ENCODE data around the gene TPCN2. TPM values are rescaled to one million over a fixed set of nuclear protein-coding genes. Genes with fewer than 3 reads are reported as not detected.

Gene TPCN2
- total RNA-seq, 1 donor from 2014 or later = 17.1 TPM

DNA sequence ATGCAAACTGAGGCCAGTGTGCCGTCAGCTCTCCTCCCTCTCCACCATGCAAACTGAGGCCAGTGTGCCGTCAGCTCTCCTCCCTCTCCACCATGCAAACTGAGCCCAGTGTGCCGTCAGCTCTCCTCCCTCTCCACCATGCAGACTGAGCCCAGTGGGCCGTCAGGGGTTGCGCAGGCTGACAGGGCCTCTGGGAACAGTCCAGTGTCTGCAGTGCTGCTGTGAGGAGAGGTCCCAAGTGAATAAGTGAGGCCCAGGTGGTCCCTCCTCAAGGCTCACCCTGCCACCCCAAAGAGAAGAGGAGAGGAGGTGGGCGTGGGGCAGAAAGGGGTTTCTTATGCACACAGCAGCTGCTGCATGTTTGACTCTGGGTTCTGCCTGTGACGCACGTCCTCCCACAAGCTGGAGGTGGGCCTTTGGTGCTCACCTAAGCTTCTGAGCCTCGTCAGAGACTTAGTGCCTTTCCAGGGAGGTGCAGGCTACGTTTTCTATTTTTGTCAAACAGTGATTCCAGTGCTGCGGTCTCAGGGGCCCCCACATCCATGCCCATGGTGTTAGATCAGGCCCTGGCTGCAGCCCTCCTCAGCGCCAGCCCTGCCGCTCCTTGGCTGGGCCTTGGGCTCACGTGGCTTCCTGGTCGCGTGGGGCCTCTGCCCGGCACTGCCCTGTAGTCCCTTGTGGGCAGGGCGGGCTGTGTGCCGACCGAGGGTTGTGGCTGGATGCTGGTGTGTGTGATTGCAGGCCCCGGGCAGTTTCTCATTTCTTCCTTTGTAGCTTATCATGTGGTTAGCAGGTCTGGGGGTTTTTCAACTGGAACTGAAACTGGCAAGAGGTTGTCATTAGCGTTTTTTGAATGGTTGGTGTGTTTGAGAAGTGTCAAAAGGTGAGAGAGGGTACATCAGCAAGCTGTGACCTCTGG lies 7.1 kb downstream of the TPCN2 start:
- no peak for DNase-seq (ENCODE audit: low spot score)

DNA sequence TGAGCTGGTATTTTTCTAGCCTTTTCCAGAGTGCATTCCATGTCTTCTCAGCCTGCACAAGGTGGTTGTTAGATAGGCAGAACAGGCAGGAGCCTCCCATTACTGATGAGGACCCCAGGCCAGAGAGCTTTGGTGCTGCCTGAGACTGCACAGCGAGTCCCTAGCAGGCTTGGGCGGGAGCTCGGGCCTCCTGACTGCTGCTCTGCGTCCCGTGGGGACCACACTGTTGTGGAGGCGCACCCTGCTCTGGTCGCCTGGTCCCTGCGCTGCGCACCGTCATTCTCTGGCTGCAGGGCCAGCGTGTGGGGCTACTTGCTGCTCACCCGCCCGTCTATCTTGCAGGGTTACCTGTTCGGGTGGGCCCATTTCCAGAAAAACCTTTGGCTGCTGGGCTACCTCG lies 8.5 kb downstream of the TPCN2 start:
- DNase-seq (ENCODE audit: low spot score) = no peak

DNA sequence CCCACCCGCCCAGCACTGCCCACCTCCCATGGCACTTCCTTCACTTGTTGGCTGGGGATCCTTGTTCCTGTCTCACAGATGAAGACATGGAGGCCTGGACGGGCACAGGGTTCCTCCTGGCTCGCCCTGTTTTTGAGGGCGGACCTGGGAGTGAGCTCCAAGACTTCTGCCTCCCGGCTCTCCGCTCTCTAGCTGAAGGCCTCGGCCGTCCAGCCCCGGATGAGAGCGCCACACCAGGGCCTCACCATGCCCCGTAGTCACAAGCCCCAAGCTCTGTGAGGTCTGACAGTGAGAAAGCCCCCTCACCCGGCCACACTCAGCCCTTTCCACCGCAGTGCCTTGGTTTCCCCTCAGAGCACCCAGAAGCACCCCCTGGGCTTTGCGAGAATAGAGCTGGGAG lies 9.1 kb downstream of the TPCN2 start:
- no peak for DNase-seq (ENCODE audit: low spot score)

DNA sequence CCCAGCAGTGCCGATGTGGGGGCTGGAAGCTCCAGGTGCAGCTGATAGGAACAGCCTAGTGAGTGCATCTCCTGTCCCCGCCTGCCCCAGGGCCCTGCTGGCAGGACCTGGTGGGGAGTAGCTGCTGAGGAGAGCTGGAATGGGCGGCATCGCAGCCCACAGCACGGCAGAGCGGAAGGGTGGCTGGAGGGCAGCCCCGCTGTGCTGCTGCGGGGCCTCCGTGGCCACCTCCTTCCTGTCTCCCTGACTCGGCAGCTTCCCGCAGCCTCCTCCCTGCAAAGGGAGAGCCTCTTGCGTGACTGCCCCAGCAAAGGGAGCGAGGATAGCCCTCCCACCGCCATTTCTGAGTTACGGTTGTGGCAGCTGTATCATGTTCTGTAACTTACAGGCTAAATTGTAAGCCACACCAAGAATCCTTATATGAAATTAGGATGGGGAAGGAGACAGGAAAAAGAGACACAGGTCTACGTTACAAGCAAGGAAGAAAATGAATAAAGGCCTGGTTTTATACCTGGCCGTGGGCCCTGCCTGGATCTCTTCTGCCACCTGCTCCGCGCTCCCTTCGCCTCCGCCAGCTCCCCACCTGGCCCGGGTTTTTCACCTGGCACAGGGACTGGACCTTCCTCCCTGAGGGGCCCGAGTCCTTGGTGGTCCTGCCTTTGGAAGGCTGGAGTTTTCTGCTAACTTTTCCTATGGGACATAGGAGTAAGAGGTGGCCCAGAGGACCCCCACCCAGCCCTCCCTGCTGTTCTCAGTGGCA lies 10.0 kb downstream of the TPCN2 start:
- no peak for DNase-seq (ENCODE audit: low spot score)

DNA sequence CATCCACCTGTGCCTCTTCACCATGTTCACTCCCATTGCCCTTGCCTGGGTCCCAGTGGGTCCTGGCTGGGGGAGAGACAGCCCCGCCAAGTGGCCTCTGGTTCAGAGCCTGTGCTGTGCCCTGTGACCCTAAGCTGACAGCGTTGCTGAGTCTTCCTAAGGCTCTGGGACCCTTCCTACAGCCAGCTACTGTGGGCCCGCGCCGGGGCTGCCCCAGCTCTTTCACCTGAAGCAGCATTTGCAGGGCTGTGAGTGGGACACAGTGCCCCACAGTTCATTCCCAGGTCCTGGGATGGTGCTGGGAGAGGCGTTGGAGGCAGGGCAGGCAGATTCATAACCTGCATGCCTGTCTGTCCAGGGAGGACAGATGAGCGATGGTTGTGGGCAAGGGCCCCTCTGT lies 10.7 kb downstream of the TPCN2 start:
- DNase-seq (ENCODE audit: low spot score) = no peak

DNA sequence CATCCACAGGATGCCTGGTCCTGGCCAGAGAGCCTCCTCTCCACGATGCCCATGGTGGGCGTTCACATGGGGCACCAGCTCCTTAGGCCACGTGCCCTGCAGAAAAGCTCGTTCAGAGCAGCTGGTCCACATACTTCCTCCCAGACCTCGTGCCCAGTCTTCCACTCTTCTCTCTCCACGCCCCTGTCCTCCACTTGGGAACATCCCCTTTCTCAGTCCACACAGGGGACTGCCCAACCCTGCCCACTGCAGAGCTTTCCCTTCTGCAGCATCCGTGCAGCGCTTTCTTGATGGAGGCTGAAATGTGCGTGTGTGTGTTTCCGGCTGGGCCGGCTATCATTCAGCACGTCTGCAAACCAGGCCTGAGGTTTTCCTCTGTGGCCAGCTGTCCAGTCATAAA lies 11.3 kb downstream of the TPCN2 start:
- DNase-seq (ENCODE audit: low spot score) = no peak

DNA sequence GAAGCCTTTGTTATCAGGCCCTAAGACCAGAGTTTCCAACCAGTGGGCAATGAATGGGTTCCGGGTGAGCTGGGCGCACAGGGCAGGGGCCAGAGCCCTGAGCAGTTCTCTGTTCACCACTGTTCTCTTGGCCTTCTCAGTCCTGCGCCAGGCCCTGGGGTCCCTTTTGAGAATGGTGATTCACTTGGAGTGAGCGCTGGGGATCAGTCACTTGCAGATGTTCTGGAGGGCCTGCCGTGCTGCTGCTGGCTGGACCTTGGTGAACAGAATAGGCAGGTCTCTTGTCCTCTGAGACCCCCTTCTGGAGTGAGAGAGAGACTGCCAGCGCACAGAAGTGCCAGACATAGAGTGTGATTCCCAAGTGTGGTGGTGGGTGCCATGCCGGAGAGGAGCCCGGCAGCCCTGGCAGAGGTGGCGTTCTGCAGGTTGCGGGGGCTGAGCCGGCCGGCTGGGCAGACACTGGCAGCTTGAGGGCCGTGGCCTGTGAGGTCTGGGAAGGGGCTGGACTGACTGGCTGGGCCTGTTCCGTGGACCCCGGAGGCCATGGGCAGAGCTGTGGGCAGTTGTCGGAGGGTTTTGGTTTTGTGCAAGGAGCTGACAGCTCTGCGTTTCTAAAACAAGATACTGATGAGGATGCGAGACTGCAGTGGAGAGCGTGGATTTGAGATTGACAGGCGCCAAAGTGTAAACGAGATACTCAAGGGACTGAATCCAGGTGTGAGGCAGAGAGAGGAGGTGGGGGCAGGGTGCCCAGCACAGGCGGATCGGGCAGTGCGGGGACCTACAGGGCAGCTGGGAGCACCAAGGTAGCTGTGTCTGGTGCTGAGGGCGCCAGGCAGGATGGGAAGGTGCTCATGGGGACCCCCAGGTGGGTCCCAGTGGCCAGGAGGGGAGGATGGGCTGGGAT lies 12.3 kb downstream of the TPCN2 start:
- no peak for DNase-seq (ENCODE audit: low spot score)

DNA sequence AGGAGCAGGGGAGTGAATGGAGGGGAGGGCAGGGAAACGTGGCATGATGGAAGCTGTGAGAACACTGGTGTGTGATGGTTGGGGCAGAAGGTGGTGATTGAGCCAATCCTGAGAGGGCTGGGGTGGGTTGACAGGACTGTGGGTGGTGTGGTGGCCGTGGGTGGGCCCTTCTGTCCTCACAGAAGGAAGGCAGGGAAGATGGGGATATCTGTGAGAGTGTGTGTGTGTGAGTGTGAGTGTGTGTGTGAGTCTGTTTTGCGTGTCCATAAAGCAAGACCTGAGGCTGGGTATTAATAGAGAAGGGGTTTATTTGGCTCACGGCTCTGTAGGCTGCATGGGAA lies 13.0 kb downstream of the TPCN2 start:
- DNase-seq (ENCODE audit: low spot score) = no peak

DNA sequence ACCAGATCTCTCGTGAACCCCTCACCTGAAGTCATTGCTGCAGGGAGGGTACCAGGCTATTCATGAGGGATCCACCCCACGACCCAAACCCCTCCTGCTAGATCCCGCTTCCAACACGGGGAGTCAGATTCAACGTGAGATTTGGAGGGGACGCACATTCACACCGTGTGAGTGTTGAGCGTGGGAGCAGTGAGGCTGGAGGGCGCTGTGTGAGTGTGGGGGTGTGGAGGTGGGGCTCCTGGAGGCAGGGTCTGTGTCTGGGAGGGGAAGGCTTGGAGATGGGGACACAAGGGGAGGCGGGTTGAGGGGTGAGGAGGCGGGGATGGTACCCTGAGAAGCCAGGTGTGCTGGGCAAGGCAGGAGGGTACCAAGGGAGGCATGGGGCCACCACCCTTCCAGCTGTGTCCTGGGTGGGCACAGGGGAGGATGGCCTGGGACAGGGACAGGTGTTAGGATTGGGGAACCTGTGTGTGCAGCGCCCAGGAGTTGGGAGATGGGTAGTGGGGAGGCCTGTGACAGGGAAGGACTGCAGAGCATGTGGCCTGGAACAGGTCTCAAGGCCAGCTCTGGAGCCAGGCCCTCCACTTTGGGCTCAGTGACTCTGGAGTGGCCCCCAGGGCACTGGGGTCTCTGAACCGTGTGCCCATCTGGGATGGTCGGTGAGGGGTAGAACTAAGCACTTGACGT lies 13.6 kb downstream of the TPCN2 start:
- no peak for DNase-seq (ENCODE audit: low spot score)

DNA sequence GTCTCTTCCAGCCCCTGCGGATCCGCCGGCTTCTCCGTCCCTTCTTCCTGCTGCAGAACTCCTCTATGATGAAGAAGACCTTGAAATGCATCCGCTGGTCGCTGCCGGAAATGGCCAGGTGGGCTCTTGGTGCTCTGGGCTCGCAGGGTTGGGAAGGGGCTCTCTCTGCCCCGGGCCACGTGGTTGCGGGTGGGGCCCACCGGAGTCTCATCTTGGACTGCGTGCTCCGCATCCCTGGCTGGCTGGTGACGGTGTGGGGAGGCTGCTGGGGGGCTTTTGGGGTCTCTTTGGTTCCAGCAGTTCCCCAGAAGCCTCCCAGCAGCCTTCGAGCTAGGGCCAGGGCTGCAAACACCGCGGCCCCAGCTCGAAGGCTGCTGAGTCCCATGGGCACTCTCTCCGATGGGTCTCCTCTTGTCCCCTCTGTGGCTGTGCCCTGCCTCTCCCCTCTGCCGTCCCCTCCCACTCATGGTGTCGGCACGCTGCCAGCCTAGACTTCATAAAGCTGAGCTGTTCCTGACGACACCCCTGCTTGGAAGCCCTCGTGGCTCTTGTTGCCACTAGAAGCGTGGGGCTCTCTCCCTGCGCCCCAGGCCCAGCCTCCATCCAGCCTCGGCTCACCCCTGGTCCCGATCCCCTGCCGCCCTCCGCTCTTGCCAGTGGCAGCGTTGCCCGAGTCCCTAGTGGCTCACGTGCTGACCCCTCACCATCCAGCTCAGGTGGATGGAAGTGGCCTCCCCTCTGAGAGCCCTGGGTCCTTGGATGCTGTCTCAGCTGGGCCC lies 14.3 kb downstream of the TPCN2 start:
- DNase-seq (ENCODE audit: low spot score) = no peak

DNA sequence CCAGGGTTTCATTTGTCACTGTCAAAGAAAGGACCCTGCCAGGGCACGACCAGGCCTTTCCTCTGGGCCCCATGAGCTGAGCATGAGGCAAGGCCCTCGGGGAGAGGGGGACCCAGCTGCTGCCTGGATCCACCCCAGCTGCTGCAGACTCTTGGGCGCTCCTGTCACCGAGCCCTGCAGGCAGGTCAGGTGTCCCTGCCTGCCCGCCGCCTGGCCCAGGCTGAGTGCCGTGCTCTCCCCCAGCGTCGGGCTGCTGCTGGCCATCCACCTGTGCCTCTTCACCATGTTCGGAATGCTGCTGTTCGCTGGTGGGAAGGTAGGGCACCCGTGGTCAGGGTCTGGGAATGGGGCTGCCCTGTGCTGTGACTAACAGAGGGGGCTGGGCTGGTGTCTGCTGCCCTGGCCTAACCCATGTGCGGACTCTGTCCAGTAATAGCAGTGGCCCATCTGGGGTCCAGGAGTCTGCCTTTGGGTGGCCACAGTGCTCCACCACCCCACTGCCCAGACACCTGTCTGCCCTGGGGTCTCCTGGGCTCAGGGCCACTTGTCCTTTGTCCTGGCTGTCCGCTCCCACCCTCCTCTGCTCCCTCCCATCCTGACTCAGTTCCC lies 15.0 kb downstream of the TPCN2 start:
- no peak for DNase-seq (ENCODE audit: low spot score)

DNA sequence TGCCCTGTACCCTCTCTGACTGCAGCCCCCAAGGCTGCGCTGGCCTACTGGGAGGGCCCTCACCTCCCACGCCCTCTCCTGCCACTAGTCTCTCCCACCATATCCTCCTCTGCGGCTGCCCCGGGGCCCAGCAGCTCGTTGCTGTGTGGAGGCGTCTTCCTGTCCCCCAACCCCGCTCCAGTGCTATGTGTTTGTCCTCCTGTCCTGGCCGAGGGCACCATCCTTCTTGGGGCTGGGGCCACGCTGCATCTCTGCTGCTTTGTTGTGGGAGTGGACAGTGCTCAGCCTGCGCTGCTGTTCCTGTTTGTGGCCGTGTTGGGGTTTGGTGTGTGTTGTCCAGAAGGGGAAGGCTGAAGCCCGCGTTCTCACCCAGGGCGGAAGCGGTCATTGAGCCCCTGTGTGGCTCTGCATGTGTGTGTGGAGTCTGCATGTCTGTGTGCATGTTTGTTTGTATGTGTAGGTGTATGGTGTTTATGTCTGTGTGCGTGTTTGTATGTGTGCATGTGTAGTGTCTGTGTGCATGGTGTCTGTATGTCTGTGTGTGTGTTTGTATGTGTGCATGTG lies 15.7 kb downstream of the TPCN2 start:
- DNase-seq (ENCODE audit: low spot score) = no peak

DNA sequence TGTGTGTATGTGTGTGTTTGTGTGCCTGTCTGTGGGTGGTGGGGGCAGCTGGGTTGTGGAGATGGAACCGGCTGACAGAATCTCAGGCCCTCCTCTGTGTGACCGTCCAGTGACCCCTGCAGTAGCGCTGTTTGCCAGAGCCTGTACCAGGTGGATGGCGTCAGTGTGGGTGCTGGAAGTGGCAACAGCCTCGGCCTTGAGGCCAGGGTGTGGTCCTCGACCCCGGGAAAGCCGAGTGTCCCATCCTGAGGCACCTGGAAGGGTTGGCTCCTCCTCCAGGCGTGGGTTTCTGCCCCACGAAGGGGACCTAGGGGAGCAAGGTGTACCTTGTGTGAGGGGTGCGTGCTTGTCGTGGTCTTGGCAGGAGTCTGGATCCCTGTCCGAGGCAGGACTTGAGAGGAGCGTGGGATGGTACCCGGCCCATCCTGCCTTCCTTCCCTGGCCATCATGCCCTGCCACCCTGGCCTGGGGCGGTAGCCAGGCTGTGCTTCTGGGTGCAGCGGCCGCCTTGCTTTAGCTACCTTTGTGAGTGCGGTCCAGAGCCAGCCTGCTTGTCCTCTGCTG lies 16.5 kb downstream of the TPCN2 start:
- DNase-seq (ENCODE audit: low spot score) = no peak

DNA sequence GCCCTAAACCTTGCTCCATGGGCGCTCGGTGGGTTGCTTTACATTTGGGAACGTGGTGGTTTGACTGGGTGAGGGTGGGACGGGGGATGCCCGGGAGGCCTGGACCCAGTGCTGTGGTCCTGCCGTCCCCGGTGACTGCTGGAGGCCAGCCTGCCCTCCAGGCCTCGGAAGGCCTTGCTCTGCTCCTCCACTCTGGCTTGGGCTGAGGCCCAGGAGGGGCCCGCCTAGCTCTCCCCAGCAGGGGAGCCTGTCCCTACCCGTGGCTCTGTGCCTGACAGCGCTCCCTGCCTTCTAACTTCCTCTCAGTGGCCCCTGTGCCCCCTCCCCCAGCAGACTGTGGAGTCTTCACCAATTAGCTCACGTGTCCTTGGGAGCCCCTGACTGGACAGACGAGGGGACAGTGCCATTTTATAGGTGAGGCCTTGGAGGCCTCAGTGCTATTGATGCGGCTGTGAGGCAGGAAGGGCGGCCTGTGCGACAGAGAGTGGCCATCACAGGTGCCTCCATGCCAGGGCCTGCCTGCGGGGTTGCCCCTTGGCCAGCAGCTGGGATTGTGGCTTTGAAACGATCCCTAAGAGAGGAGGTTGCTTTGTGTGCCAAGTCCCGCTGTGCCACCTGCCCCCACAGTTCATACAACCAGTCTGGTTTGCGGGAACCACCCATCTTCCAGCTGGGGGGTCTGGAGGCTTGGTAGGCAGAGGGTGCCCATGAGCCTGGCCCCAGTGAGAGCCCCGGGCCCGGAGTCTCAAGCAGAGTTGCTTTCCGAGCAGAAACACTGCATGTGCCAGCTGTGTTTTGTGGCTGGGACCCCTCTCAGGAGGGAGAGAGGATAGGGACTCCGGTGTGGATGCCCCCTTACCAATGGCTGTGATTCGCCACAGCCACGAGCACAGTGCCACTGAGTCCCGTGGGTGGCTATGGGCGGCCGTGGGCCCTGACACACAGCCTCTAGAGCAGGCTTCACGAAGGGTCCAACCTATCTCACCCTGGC lies 17.7 kb downstream of the TPCN2 start:
- DNase-seq (ENCODE audit: low spot score) = no peak

DNA sequence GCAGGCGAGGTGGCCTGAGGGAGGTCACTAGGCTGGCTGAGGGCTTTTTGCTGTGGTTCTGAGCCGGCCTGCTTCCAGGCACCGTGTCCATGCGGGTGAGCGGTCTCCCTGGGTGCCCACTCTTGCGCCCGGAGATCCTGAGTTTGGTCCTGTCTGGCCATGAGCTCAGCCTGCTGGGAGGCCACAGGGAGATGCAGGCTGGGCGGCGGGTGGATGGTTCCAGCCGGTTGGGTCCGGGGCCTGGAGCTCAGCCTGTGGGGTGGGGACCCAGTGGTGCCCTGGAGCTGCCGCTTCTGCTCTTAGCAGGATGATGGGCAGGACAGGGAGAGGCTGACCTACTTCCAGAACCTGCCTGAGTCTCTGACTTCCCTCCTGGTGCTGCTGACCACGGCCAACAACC lies 18.5 kb downstream of the TPCN2 start:
- DNase-seq (ENCODE audit: low spot score) = no peak

DNA sequence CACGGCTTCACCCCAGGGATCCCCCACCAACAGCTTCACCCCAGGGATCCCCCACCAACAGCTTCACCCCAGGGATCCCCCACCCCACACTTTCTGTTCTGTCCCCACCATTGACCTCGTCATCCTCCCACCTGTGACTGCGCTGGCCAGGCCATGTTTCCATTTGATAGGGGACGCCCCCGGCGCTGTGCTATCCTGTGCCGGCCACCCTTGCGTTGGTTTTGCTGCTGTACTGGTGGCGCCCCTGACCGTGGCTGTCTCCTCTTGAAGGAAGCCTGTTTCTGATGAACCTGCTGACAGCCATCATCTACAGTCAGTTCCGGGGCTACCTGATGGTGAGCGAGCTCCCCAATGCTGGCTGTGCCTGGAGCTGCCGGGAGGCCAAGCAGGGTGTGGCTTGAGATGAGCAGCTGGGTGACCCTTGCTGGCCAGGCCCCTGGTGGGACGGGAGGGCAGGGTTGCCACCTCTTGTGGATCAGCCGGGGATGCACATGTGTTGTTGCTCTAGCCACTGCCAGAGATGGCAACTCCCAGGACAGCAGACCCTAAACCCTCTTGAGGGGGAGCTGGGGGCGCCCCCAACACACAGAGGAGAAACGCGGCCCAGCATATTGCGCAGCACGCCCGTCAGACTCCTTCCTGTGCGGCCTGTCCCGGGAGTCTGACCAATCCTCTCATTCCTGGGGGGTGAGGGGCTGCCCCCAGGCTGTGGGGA lies 22.5 kb downstream of the TPCN2 start:
- no peak for DNase-seq (ENCODE audit: low spot score)

DNA sequence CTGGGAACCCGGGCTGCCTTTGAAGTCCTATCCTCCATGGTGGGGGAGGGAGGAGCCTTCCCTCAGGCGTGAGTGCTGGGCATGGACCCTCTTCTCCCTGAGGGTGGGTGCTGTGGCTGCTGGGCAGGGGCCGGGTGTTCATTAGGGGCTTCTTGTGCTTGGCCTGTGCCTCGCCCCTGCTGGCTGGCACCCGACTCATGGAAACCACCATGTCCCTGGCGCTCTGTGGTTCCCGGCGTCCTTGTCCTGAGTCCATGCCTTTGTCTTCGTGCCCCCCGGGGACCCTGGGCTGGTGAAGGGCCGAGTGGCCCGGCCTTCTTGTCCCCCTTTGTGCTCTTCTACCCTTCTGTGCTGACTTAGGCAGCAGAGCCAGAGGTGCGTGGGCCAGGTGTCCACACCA lies 23.2 kb downstream of the TPCN2 start:
- no peak for DNase-seq (ENCODE audit: low spot score)

Measured in mesenteric fat pad (tissue), 1 donor.